Endothelial cell of umbilical vein (primary cell): Measurements from ENCODE around the gene ANKS6. TPM values are rescaled to one million over a fixed set of nuclear protein-coding genes. Genes with fewer than 3 reads are reported as not detected.

Source experiments
- BruUV-seq: library from RNA; stranded (reverse); fragments of 400-500 nt; replicated peaks from 2 replicates; lab custom pipeline; 2021; lab: Mats Ljungman, UMichigan
- CTCF ChIA-PET: fragments of 300-600, 350-600 bp; sonication (Branson Sonifier 250); formaldehyde crosslinking; loops from one replicate; lab custom pipeline; 2021; ENCODE audit warnings: antibody characterized with exemption, inconsistent platforms; lab: Charles Lee
- POLR2A ChIA-PET: fragments of 300-600, 350-600 bp; sonication (Branson Sonifier 250); formaldehyde crosslinking; loops from one replicate; lab custom pipeline; 2021; ENCODE audit warnings: antibody characterized with exemption, inconsistent platforms; lab: Charles Lee
- DNase-seq: peaks from one replicate; pipeline ENCODE4 v3.0.0-alpha.2; 2011; ENCODE audit warnings: low read depth, low spot score
- FAIRE-seq: peaks from 2 replicates; lab custom pipeline; 2011; peaks lifted over from hg19 to GRCh38; lab: Jason Lieb, UNC
- H2AFZ ChIP-seq: 2 replicates; pipeline ENCODE4 v1.6.0; 2012; ENCODE audit warnings: low read depth, low read length, control low read depth, inconsistent platforms
- H3K27ac ChIP-seq: 2 replicates; pipeline ENCODE4 v1.5.1; 2011; ENCODE audit warnings: low read depth, mild to moderate bottlenecking, control low read depth, low read length, moderate library complexity; ENCODE audit not compliant: insufficient read depth
- H3K27me3 ChIP-seq, 2 experiments: 2 replicates each; pipeline versions ENCODE4 v1.6.0 to v1.6.1; 2011; ENCODE audit warnings: low read length in 2 of 2, mixed read lengths in 1 of 2; ENCODE audit not compliant: control insufficient read depth in 2 of 2, insufficient read depth in 2 of 2
- H3K36me3 ChIP-seq, 2 experiments: 2 replicates in 1 of 2; 3 replicates in 1 of 2; pipeline ENCODE4 v1.5.1; 2011; ENCODE audit warnings: low read length in 2 of 2, mild to moderate bottlenecking in 1 of 2, moderate library complexity in 1 of 2; ENCODE audit not compliant: control insufficient read depth in 2 of 2, insufficient read depth in 2 of 2; ENCODE audit errors: extremely low read depth in 1 of 2
- H3K4me1 ChIP-seq: 3 replicates; pipeline ENCODE4 v1.5.1; 2011; ENCODE audit warnings: mild to moderate bottlenecking, low read length; ENCODE audit not compliant: control insufficient read depth, insufficient read depth; ENCODE audit errors: extremely low read depth
- H3K4me2 ChIP-seq: 2 replicates; pipeline ENCODE4 v1.6.1; 2011; ENCODE audit warnings: low read length, control low read depth, mixed read lengths; ENCODE audit not compliant: insufficient read depth
- H3K4me3 ChIP-seq, 3 experiments: fragments of 200-600 bp in 1 of 3; sonication (generic), shearing (Covaris generic) in 1 of 3; replicated peaks in 1 of 3; 2 replicates each; pipeline ENCODE4 v1.5.1; 2011 to 2016; ENCODE audit warnings: control low read depth in 3 of 3, low read length in 3 of 3, mild to moderate bottlenecking in 2 of 3, inconsistent platforms in 1 of 3, low read depth in 1 of 3, moderate library complexity in 1 of 3; ENCODE audit not compliant: insufficient read depth in 1 of 3
- H3K79me2 ChIP-seq: 2 replicates; pipeline ENCODE4 v1.6.0; 2012; ENCODE audit warnings: low read length, inconsistent platforms; ENCODE audit not compliant: control insufficient read depth, insufficient read depth
- H3K9ac ChIP-seq: replicated peaks from 2 replicates; pipeline ENCODE3; 2011; ENCODE audit warnings: low read length, control low read depth; ENCODE audit not compliant: insufficient read depth; ENCODE audit errors: extremely low read depth
- H3K9me1 ChIP-seq: replicated peaks from 3 replicates; pipeline ENCODE4 v1.6.0; 2011; ENCODE audit warnings: mild to moderate bottlenecking, low read length; ENCODE audit not compliant: control insufficient read depth, insufficient read depth; ENCODE audit errors: extremely low read depth
- H3K9me3 ChIP-seq: replicated peaks from 2 replicates; pipeline ENCODE4 v1.5.1; 2012; ENCODE audit warnings: low read length, inconsistent platforms; ENCODE audit not compliant: control insufficient read depth, insufficient read depth
- H4K20me1 ChIP-seq: replicated peaks from 2 replicates; pipeline ENCODE3; 2011; ENCODE audit warnings: mild to moderate bottlenecking, low read length; ENCODE audit not compliant: control insufficient read depth, insufficient read depth; ENCODE audit errors: extremely low read depth
- CTCF ChIP-seq, 2 donors: IDR thresholded peaks; 1 replicate in 1 of 2; 2 replicates in 1 of 2; pipeline ENCODE4 v1.5.1; 2011; ENCODE audit warnings: low read length in 2 of 2, mild to moderate bottlenecking in 2 of 2, moderate library complexity in 2 of 2, control low read depth in 1 of 2, inconsistent platforms in 1 of 2, low read depth in 1 of 2; ENCODE audit not compliant: insufficient read depth in 1 of 2; ENCODE audit errors: extremely low read depth in 1 of 2
- EZH2 ChIP-seq: IDR thresholded peaks from 2 replicates; pipeline ENCODE4 v1.6.1; 2012; ENCODE audit warnings: borderline replicate concordance, low read depth, mild to moderate bottlenecking, moderate library complexity, low read length, inconsistent platforms; ENCODE audit not compliant: severe bottlenecking
- FOS ChIP-seq: IDR thresholded peaks from 2 replicates; pipeline ENCODE4 v1.6.1; 2011; ENCODE audit warnings: mild to moderate bottlenecking, low read length, moderate library complexity, borderline replicate concordance; ENCODE audit not compliant: insufficient read depth
- GATA2 ChIP-seq: IDR thresholded peaks from 2 replicates; pipeline ENCODE4 v1.7.0; 2011; ENCODE audit warnings: low read depth, mild to moderate bottlenecking, moderate library complexity, mixed read lengths, low read length; ENCODE audit not compliant: insufficient read length, insufficient read depth
- JUN ChIP-seq: IDR thresholded peaks from 2 replicates; pipeline ENCODE4 v1.6.1; 2011; ENCODE audit warnings: borderline replicate concordance, low read depth; ENCODE audit not compliant: insufficient read length, insufficient read depth
- MAX ChIP-seq: IDR thresholded peaks from 2 replicates; pipeline ENCODE4 v1.6.1; 2011; ENCODE audit not compliant: insufficient read depth, insufficient read length
- MYC ChIP-seq: IDR thresholded peaks from one replicate; pipeline ENCODE4 v1.6.1; 2011; ENCODE audit warnings: mild to moderate bottlenecking, low read depth, low read length
- POLR2A ChIP-seq: IDR thresholded peaks from 2 replicates; pipeline ENCODE4 v1.6.1; 2012; ENCODE audit warnings: low read depth, mild to moderate bottlenecking, control low read depth, low read length
- POLR2AphosphoS5 ChIP-seq: IDR thresholded peaks from 2 replicates; pipeline ENCODE4 v1.6.1; 2012; ENCODE audit warnings: low read depth, mild to moderate bottlenecking, control low read depth, low read length, moderate library complexity; ENCODE audit not compliant: insufficient read depth
- dilution Hi-C: fragments of 300-500 bp; cut with MboI; formaldehyde crosslinking; loops from one replicate; pipeline ENCODE4 v1.15.0; 2019; ENCODE audit warnings: low sequenced_read_pairs; ENCODE audit not compliant: extremely low pct_ligation_motif_present
- intact Hi-C: fragments of 100-400 bp; cut with micrococcal nuclease; formaldehyde crosslinking; loops from one replicate; pipeline ENCODE4 v1.10.0; 2022
- polyA plus RNA-seq, 4 experiments: library from polyadenylated mRNA; depleted of rRNA in 3 of 4; stranded (reverse) in 3 of 4; unstranded in 1 of 4; fragments of >200 nt; gene quantifications; 2 replicates each; pipeline versions ENCODE4 v1.2.1 to v1.2.3, GENCODE V29; 2011 to 2012; ENCODE audit warnings: missing spikeins in 1 of 4
- total RNA-seq: library from RNA; stranded (reverse); gene quantifications from 2 replicates; pipeline ENCODE4 v1.2.3, GENCODE V29; 2021

The ANKS6 gene
- total and polyA plus RNA-seq, 2 donors (not counting 3 experiments of a cell fraction or from before 2014, with no cell fraction given) = 15.5 to 18.6 TPM

GRCh38 chr9:98826716-98827115, 30.4 kb upstream of the ANKS6 start:
- Histone ChIP-seq H3K27ac (no peak overlapping the region), H2AFZ (no peak overlapping the region), H3K4me1 (no peaks in the 10 kb centered on the region), H3K9me3 (no peaks in the 10 kb centered on the region), H3K27me3 (no peaks in the 10 kb centered on the region), H3K79me2 (no peaks in the 10 kb centered on the region), H4K20me1 (no peaks in the 10 kb centered on the region), H3K4me3 (no peak overlapping the region), H3K9ac (no peak overlapping the region), H3K4me2 (no peak overlapping the region), H3K36me3 (no peaks in the 10 kb centered on the region), H3K9me1 (no peaks in the 10 kb centered on the region)
- no peak for TF ChIP-seq FOS
- ChIA-PET CTCF (no interaction called here), POLR2A (no interaction called here)
- BruUV-seq = no TSS peak
- intact Hi-C loops (no loop called here), dilution Hi-C loops (no loop called here)
- FAIRE-seq (no peak), DNase-seq (no peak)

- dilution Hi-C loops = no loop called here
- Histone ChIP-seq H3K27me3 (no peaks in the 10 kb centered on the region), H3K4me1 (no peaks in the 10 kb centered on the region), H3K9me3 (no peaks in the 10 kb centered on the region), H3K9me1 (no peaks in the 10 kb centered on the region), H3K79me2 (no peaks in the 10 kb centered on the region), H3K4me2 (no peak overlapping the region), H4K20me1 (no peaks in the 10 kb centered on the region), H2AFZ (no peak overlapping the region), H3K9ac (no peak overlapping the region), H3K27ac (no peak overlapping the region), H3K4me3 (no peak overlapping the region), H3K36me3 (no peaks in the 10 kb centered on the region)
- ChIA-PET POLR2A (no interaction called here), CTCF (no interaction called here)
- no TSS peak for BruUV-seq
- intact Hi-C loops = no loop called here
- no peak for DNase-seq
- no peak for FAIRE-seq
- TF ChIP-seq JUN (no peak), POLR2AphosphoS5 (no peak), CTCF (IDR thresholded peaks at IDR 0.05; ENCODE audit: extremely low read depth in 1 of 2, insufficient read depth in 1 of 2, low read depth in 1 of 2, low read length in 2 of 2) (no peak), EZH2 (no peak), MYC (no peak), MAX (no peak), FOS (no peak), POLR2A (no peak), GATA2 (no peak)
Observed at GRCh38 chr9:98825414-98825813, 29.1 kb upstream of the ANKS6 start.
